Lower lobe of right lung (tissue), 2 donors: ENCODE data around the gene GPN1. TPM values are rescaled to one million over a fixed set of nuclear protein-coding genes. Genes with fewer than 3 reads are reported as not detected.

ENCODE experiments used
- ATAC-seq, 2 donors: fragments of 200-7000 bp; cut with Tn5 transposase; one replicate each; pipeline ENCODE4 v1.9.1; 2020 to 2022; ENCODE audit warnings: mild to moderate bottlenecking in 2 of 2, moderate library complexity in 2 of 2
- DNase-seq: peaks from one replicate; pipeline ENCODE4 v3.0.0-alpha.2; 2020
- H3K27ac ChIP-seq: fragments of 200-600 bp; one replicate; pipeline ENCODE4 v1.8.0; 2022
- H3K27me3 ChIP-seq: fragments of 200-600 bp; one replicate; pipeline ENCODE4 v1.8.0; 2022; ENCODE audit warnings: low read depth
- H3K36me3 ChIP-seq: fragments of 200-600 bp; one replicate; pipeline ENCODE4 v1.8.0; 2022; ENCODE audit warnings: mild to moderate bottlenecking
- H3K4me1 ChIP-seq: fragments of 200-600 bp; one replicate; pipeline ENCODE4 v1.8.0; 2022
- H3K4me3 ChIP-seq: fragments of 200-600 bp; one replicate; pipeline ENCODE4 v1.8.0; 2022; ENCODE audit warnings: mild to moderate bottlenecking
- H3K9me3 ChIP-seq: fragments of 200-600 bp; one replicate; pipeline ENCODE4 v1.8.0; 2022
- intact Hi-C: fragments of 100-400 bp; cut with DNase I; formaldehyde crosslinking; loops from one replicate; pipeline ENCODE4 v1.11.0; 2022
- total RNA-seq: library from RNA; stranded (reverse); fragmentation: NEBNext Ultra II Directional; extraction: Animal tissue kit (Norgen Biotek cat#: 25700); gene quantifications from one replicate; pipeline ENCODE4 v1.2.1, GENCODE V29; 2021
- TF ChIP-seq, protein P1 (sequence below): fragments of 200-600 bp; IDR thresholded peaks from one replicate; pipeline ENCODE4 v1.8.0; 2022; ENCODE audit warnings: antibody characterized with exemption, mild to moderate bottlenecking
- donor health status: DM: no; HTN: yes; CAD: no; lungs with severe emphysema.

The GPN1 gene
- total RNA-seq, 1 donor from 2014 or later, result 21.9 TPM

DNA sequence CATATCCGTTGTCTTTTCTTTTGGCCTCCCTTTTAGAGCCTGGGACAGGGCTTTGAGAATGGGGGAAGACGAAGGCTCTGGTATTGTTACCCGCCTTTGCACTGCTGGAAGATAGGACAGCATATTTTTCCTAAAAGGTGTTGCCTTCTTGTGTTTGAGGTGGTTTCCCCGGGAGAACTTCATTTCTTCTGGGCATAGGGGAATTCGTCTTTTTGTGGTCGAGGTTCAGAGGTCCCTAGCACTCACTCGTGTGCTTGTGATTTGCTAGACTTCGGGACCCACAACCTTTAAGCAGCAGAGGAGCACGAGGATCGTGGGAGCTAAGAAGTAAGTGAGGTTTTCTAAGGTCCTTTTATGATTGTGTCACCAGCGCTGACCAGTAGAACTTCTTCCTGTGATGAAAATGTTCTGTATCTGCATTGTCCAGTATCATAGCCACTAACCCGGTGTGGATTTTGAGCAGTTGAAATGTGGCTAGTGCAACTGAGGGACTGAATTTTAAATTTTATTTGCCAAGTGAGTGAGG lies 45.4 kb upstream of the GPN1 start:
- intact Hi-C loops, result no loop called here
- TF ChIP-seq, protein P1, sequence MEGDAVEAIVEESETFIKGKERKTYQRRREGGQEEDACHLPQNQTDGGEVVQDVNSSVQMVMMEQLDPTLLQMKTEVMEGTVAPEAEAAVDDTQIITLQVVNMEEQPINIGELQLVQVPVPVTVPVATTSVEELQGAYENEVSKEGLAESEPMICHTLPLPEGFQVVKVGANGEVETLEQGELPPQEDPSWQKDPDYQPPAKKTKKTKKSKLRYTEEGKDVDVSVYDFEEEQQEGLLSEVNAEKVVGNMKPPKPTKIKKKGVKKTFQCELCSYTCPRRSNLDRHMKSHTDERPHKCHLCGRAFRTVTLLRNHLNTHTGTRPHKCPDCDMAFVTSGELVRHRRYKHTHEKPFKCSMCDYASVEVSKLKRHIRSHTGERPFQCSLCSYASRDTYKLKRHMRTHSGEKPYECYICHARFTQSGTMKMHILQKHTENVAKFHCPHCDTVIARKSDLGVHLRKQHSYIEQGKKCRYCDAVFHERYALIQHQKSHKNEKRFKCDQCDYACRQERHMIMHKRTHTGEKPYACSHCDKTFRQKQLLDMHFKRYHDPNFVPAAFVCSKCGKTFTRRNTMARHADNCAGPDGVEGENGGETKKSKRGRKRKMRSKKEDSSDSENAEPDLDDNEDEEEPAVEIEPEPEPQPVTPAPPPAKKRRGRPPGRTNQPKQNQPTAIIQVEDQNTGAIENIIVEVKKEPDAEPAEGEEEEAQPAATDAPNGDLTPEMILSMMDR, result no peak
- Histone ChIP-seq H3K4me3 (peak overlapping the region; percentile 81), H3K27ac (peak overlapping the region; percentile 75), H3K9me3 (no peaks in the 10 kb centered on the region), H3K27me3 (no peaks in the 10 kb centered on the region), H3K4me1 (peaks cover 22% of the 10 kb centered on the region), H3K36me3 (no peaks in the 10 kb centered on the region)
- no peak for DNase-seq
- peak in 1 of 2 donors; percentile 22 for ATAC-seq

- Histone ChIP-seq H3K27ac (no peak overlapping the region), H3K4me1 (peaks cover 22% of the 10 kb centered on the region), H3K36me3 (no peaks in the 10 kb centered on the region), H3K27me3 (no peaks in the 10 kb centered on the region), H3K4me3 (no peak overlapping the region), H3K9me3 (no peaks in the 10 kb centered on the region)
- TF ChIP-seq, protein P1, result no peak
- ATAC-seq (no peak), DNase-seq (no peak)
- intact Hi-C loops, result no loop called here
These were observed 44.3 kb upstream of the GPN1 start for GRCh38 chr2:27584597-27584996.

GRCh38 chr2:27587025-27587424 lies 41.8 kb upstream of the GPN1 start:
- no peak overlapping the region for H3K4me3 ChIP-seq
- ATAC-seq (no peak), DNase-seq (no peak)
- H3K9me3 ChIP-seq, result peaks cover 14% of the 10 kb centered on the region
- H3K4me1 ChIP-seq, result peaks cover 22% of the 10 kb centered on the region
- no peaks in the 10 kb centered on the region for H3K36me3 ChIP-seq
- intact Hi-C loops, result no loop called here
- H3K27me3 ChIP-seq, result no peaks in the 10 kb centered on the region
- no peak overlapping the region for H3K27ac ChIP-seq
- TF ChIP-seq, protein P1, result no peak

DNA sequence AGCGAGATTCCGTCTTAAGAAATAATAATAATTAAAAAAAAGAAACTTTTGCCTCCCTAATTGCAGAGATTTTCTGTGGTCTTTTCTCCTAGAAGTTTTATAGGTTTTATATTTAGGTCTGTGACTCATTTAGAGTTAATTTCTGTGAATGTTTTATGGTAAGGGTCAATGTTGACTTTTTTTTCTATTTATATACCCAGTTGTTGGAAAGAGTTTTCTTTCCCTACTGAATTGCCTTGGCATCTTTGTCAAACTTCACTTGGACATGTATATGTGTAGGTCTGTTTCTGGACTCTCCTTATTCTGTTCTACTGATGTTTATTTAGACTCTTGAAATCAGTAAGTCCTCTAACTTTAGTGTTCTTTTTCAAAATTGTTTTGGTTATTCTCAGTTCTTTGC lies 40.5 kb upstream of the GPN1 start:
- H3K4me1 ChIP-seq, result peaks cover 22% of the 10 kb centered on the region
- H3K27me3 ChIP-seq, result no peaks in the 10 kb centered on the region
- TF ChIP-seq, protein P1, result no peak
- H3K9me3 ChIP-seq, result peaks cover 14% of the 10 kb centered on the region
- no peaks in the 10 kb centered on the region for H3K36me3 ChIP-seq
- DNase-seq (no peak), ATAC-seq (no peak)
- H3K27ac ChIP-seq, result no peak overlapping the region
- H3K4me3 ChIP-seq, result no peak overlapping the region
- intact Hi-C loops, result no loop called here

- H3K27me3 ChIP-seq, result no peaks in the 10 kb centered on the region
- intact Hi-C loops, result no loop called here
- no peaks in the 10 kb centered on the region for H3K36me3 ChIP-seq
These were observed 37.1 kb upstream of the GPN1 start for GRCh38 chr2:27591745-27592144.

More at GRCh38 chr2:27591745-27592144, 37.1 kb upstream of the GPN1 start:
- Histone ChIP-seq H3K4me1 (peaks cover 6% of the 10 kb centered on the region), H3K27ac (no peak overlapping the region), H3K4me3 (no peak overlapping the region), H3K9me3 (peaks cover 24% of the 10 kb centered on the region)
- TF ChIP-seq, protein P1, result no peak
- DNase-seq (no peak), ATAC-seq (no peak)
